Ishikawa (cell line): ENCODE measurements around the gene KCND3.

Experiments used
- CREB1 ChIP-seq: IDR thresholded peaks from 2 replicates; pipeline ENCODE4 v1.6.1; 2012; ENCODE audit warnings: low read depth
- EGR1 ChIP-seq: IDR thresholded peaks from 2 replicates; pipeline ENCODE4 v1.6.1; 2012
- EP300 ChIP-seq: IDR thresholded peaks from 2 replicates; pipeline ENCODE4 v1.6.1; 2012; ENCODE audit warnings: borderline replicate concordance
- RAD21 ChIP-seq: IDR thresholded peaks from 2 replicates; pipeline ENCODE4 v1.6.1; 2012; ENCODE audit warnings: low read depth
- REST ChIP-seq: IDR thresholded peaks from 2 replicates; pipeline ENCODE4 v1.6.1; 2012; ENCODE audit warnings: low read depth, mild to moderate bottlenecking

- TF ChIP-seq RAD21 (no peak), CREB1 (no peak), REST (no peak), EP300 (no peak), EGR1 (no peak)
Observed at GRCh38 chr1:111878091-111878490, 111.4 kb downstream of the KCND3 start.
